HepG2 (cell line): ENCODE results near the gene ANXA2. TPM values are rescaled to one million over a fixed set of nuclear protein-coding genes. Genes with fewer than 3 reads are reported as not detected.

Source experiments
- ATAC-seq: fragments of 200-7000 bp; cut with Tn5 transposase; 3 replicates; pipeline ENCODE4 v1.9.1; 2020; ENCODE audit warnings: mild to moderate bottlenecking, moderate library complexity
- BruUV-seq: library from RNA; stranded (reverse); fragments of 400-500 nt; replicated peaks from 2 replicates; lab custom pipeline; 2021; lab: Mats Ljungman, UMichigan
- CTCF ChIA-PET: fragments of 300-600 bp; formaldehyde crosslinking; extraction: SDS; loops from one replicate; lab custom pipeline; 2021; ENCODE audit warnings: low total read pairs, inconsistent platforms, low intra/inter-chr PET ratio; lab: Yijun Ruan, JAX
- POLR2A ChIA-PET: fragments of 350-600 bp; sonication (Branson Sonifier 250); formaldehyde crosslinking; loops from one replicate; lab custom pipeline; 2020; ENCODE audit warnings: antibody characterized with exemption, inconsistent platforms; lab: Yijun Ruan, JAX
- DNase-seq: peaks from one replicate; pipeline ENCODE4 v3.0.0-alpha.2; 2015; ENCODE audit warnings: low spot score
- FAIRE-seq: peaks from 3 replicates; lab custom pipeline; 2011; peaks lifted over from hg19 to GRCh38; lab: Jason Lieb, UNC
- H2AFZ ChIP-seq: one replicate; pipeline ENCODE4 v1.6.1; 2011; ENCODE audit warnings: low read length, inconsistent platforms
- H3K27ac ChIP-seq: fragments of 300-600 bp; 3 replicates; pipeline ENCODE4 v1.8.0; 2011; ENCODE audit warnings: mixed run types, mild to moderate bottlenecking, mixed read lengths, low read length, inconsistent platforms; ENCODE audit not compliant: insufficient read depth; ENCODE audit errors: extremely low read length
- H3K27me3 ChIP-seq, 2 experiments: fragments of 200-600 bp in 1 of 2; 2 replicates in 1 of 2; 3 replicates in 1 of 2; pipeline versions ENCODE4 v1.6.0 to v1.8.0; 2011; ENCODE audit warnings: low read length in 2 of 2, mild to moderate bottlenecking in 2 of 2, moderate library complexity in 2 of 2, inconsistent platforms in 1 of 2; ENCODE audit not compliant: insufficient read depth in 2 of 2, control insufficient read depth in 1 of 2
- H3K36me3 ChIP-seq, 2 experiments: fragments of 200-600 bp in 1 of 2; replicated peaks in 1 of 2; 2 replicates in 1 of 2; 3 replicates in 1 of 2; pipeline versions ENCODE4 v1.5.1 to v1.8.0; 2011; ENCODE audit warnings: low read length in 2 of 2, inconsistent platforms in 1 of 2; ENCODE audit not compliant: insufficient read depth in 2 of 2, control insufficient read depth in 1 of 2
- H3K4me1 ChIP-seq: 2 replicates; pipeline ENCODE4 v1.5.1; 2012; ENCODE audit warnings: low read length, inconsistent platforms; ENCODE audit not compliant: insufficient read depth
- H3K4me2 ChIP-seq: 2 replicates; pipeline ENCODE4 v1.6.0; 2011; ENCODE audit warnings: low read depth, low read length, inconsistent platforms
- H3K4me3 ChIP-seq, 3 experiments: fragments of 200-600 bp in 1 of 3; sonication (generic), shearing (Covaris generic) in 1 of 3; replicated peaks in 1 of 3; 2 replicates each; pipeline ENCODE4 v1.5.1; 2011 to 2016; ENCODE audit warnings: low read length in 3 of 3, inconsistent platforms in 2 of 3, low read depth in 2 of 3, mild to moderate bottlenecking in 2 of 3, control low read depth in 1 of 3, mixed read lengths in 1 of 3; ENCODE audit not compliant: insufficient read depth in 1 of 3
- H3K79me2 ChIP-seq: one replicate; pipeline ENCODE4 v1.6.1; 2011; ENCODE audit warnings: low read length, inconsistent platforms; ENCODE audit not compliant: insufficient read depth
- H3K9ac ChIP-seq: 2 replicates; pipeline ENCODE4 v1.6.0; 2011; ENCODE audit warnings: mild to moderate bottlenecking, low read depth, low read length, inconsistent platforms; ENCODE audit not compliant: insufficient read depth
- H3K9me3 ChIP-seq: 2 replicates; pipeline ENCODE4 v1.5.1; 2012; ENCODE audit warnings: mild to moderate bottlenecking, low read length
- H4K20me1 ChIP-seq: 2 replicates; pipeline ENCODE4 v1.6.0; 2011; ENCODE audit warnings: inconsistent platforms, mild to moderate bottlenecking, low read length, moderate library complexity; ENCODE audit not compliant: insufficient read depth
- ATF7 ChIP-seq, 2 experiments: fragments of 450-650 bp in 1 of 2; sonication (generic) in 1 of 2; formaldehyde crosslinking in 1 of 2; IDR thresholded peaks; 2 replicates each; pipeline versions ENCODE4 v1.4.0 to v1.6.1; 2016 to 2020; ENCODE audit warnings: antibody characterized with exemption in 1 of 2, mild to moderate bottlenecking in 1 of 2, missing genetic modification reagents in 1 of 2
- ATRX ChIP-seq: sonication (generic); formaldehyde crosslinking; IDR thresholded peaks from 2 replicates; pipeline ENCODE4 v1.4.0; 2020; ENCODE audit warnings: missing genetic modification reagents, borderline replicate concordance
- NFRKB ChIP-seq: fragments of 450-650 bp; IDR thresholded peaks from 2 replicates; pipeline ENCODE4 v1.6.1; 2017
- SCMH1 ChIP-seq: sonication (generic); formaldehyde crosslinking; IDR thresholded peaks from 2 replicates; pipeline ENCODE4 v1.9.0; 2021; ENCODE audit warnings: missing genetic modification reagents, mild to moderate bottlenecking, borderline replicate concordance
- SIN3A ChIP-seq: IDR thresholded peaks from 2 replicates; pipeline ENCODE4 v1.6.1; 2011; ENCODE audit warnings: low read depth, mild to moderate bottlenecking, control low read depth, low read length, borderline replicate concordance
- WGBS: methylation state at CpG from one replicate; pipeline ENCODE4 v1.1.6; 2017; ENCODE audit warnings: low lambda C conversion rate; 5-methylcytosine and 5-hydroxymethylcytosine counted together
- in situ Hi-C: cut with HindIII; loops from 2 replicates; pipeline ENCODE4 v1.10.0; 2017; ENCODE audit warnings: low pct_unique_long_range_greater_than_20kb; ENCODE audit not compliant: extremely low pct_ligation_motif_present
- intact Hi-C: fragments of 100-400 bp; cut with micrococcal nuclease; formaldehyde crosslinking; loops from one replicate; pipeline ENCODE4 v1.10.0; 2022; ENCODE audit not compliant: unreplicated experiment
- polyA plus RNA-seq, 8 experiments: library from polyadenylated mRNA; depleted of rRNA in 3 of 8; stranded (reverse) in 7 of 8; unstranded in 1 of 8; fragments of >200 nt; fragmentation: Illumina TruSeq in 4 of 8; extraction: Trizol in 4 of 8; gene quantifications; 2 replicates each; pipeline versions ENCODE4 v1.2.1 to v1.2.3, GENCODE V29; 2011 to 2016; ENCODE audit warnings: low read depth in 4 of 8, missing spikeins in 1 of 8, mixed read lengths in 1 of 8; ENCODE audit not compliant: insufficient read depth in 1 of 8
- total RNA-seq, 5 experiments: library from RNA; depleted of rRNA; stranded (reverse); fragments of >200 nt; fragmentation: Illumina TruSeq; extraction: Trizol; gene quantifications; 2 replicates each; pipeline ENCODE4 v1.2.3, GENCODE V29; 2016; ENCODE audit warnings: low read depth in 1 of 5

ANXA2 gene
- total and polyA plus RNA-seq, 2 of the 13 experiments (the other 11 are each of a cell fraction or from before 2014, with no cell fraction given): 196 to 613 TPM

DNA sequence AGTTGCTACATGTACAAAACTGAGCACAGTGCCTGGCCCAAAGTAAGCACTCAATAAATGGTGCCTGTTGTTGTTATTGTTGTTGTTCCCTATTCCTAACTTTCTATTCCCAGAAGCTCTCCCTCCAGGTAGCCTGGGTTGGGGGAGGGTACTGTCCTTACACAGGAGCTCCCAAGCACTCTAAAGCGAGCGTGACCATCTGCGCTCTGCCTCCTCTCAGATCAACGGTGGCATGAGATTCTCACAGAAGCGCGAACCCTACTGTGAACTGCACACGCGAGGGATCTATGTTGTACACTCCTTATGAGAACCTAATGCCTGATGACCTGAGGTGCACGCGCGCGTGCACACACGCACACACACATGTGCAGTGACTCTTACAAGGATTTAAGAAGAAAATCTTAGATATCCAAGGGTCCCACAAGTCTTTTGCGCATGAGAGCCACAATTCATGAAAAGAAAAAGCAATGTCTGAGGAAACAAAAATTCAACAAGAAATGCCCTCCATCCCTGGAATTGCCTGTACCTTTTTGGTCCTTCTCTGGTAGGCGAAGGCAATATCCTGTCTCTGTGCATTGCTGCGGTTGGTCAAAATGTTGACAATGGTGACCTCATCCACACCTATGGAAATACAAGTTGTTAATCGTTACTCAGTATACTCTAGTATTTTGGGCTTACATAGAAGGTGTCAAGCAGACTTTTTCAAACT is 33.7 kb downstream of the ANXA2 start:
- CTCF ChIA-PET: no interaction called here
- no TSS peak for BruUV-seq
- WGBS: 93% methylated on average over 17 of the region's 17 CpGs
- no peak for DNase-seq
- no peak for ATAC-seq
- H3K4me1 ChIP-seq: peaks cover 9% of the 10 kb centered on the region; the same call in 1 of the 2 replicates
- TF ChIP-seq ATRX (CRISPR knock-in tag) (no peak), SCMH1 (CRISPR knock-in tag) (no peak), ATF7 (IDR thresholded peaks at IDR 0.05) (0 out of 2 replicates have a peak, but pooled peaks have one; percentile 9), ATF7 (CRISPR knock-in tag; IDR thresholded peaks at IDR 0.05) (no peak), SIN3A (no peak)
- TF ChIP-seq, all 625 proteins: peak for 1
- no peaks in the 10 kb centered on the region for H3K9me3 ChIP-seq
- H4K20me1 ChIP-seq: no peaks in the 10 kb centered on the region; the same call in 1 of the 2 replicates
- no peak overlapping the region for H3K4me2 ChIP-seq
- H2AFZ ChIP-seq: no peak overlapping the region
- intact Hi-C loops (no loop called here), in situ Hi-C loops (loop anchor here (5.0 kb wide), 1 partner anchor 78 kb away; no protein-coding TSS in a partner anchor)
- FAIRE-seq: no peak
- no peak overlapping the region for H3K4me3 ChIP-seq
- POLR2A ChIA-PET: interaction anchor here (3.3 kb wide), 1 partner anchor 10 kb away, joined by 17 read pairs; no protein-coding TSS in a partner anchor
- H3K9ac ChIP-seq: no peak overlapping the region
- peaks cover 15 to 57% of the 10 kb centered on the region in 2 experiments for H3K36me3 ChIP-seq
- no peak overlapping the region for H3K27ac ChIP-seq
- peaks cover 3% of the 10 kb centered on the region for H3K79me2 ChIP-seq
- H3K27me3 ChIP-seq: no peaks in the 10 kb centered on the region

GRCh38 chr15:60363087-60363549 is 34.7 kb downstream of the ANXA2 start:
- TF ChIP-seq NFRKB: no peak
- ATAC-seq (no peak), FAIRE-seq (no peak), DNase-seq (no peak)
- no peaks in the 10 kb centered on the region for H3K27me3 ChIP-seq
- no peak overlapping the region for H3K27ac ChIP-seq
- no peak overlapping the region for H3K9ac ChIP-seq
- no peaks in the 10 kb centered on the region; the same call in 1 of the 2 replicates for H4K20me1 ChIP-seq
- intact Hi-C loops (no loop called here), in situ Hi-C loops (loop anchor here (5.0 kb wide), 1 partner anchor 79 kb away; no protein-coding TSS in a partner anchor)
- ChIA-PET CTCF (no interaction called here), POLR2A (interaction anchor here (3.3 kb wide), 1 partner anchor 11 kb away, joined by 17 read pairs; no protein-coding TSS in a partner anchor)
- H3K9me3 ChIP-seq: no peaks in the 10 kb centered on the region
- no peak overlapping the region for H3K4me3 ChIP-seq
- WGBS: 95% methylated on average over 2 of the region's 2 CpGs
- no peak overlapping the region for H2AFZ ChIP-seq
- H3K4me2 ChIP-seq: no peak overlapping the region
- no TSS peak for BruUV-seq
- no peaks in the 10 kb centered on the region for H3K79me2 ChIP-seq
- no peaks in the 10 kb centered on the region for H3K4me1 ChIP-seq
- peaks cover 16 to 67% of the 10 kb centered on the region in 2 experiments for H3K36me3 ChIP-seq
